ENCODE measurements around the gene B4GALT7.
A peak's percentile ranks its signal among the peaks of the same experiment; 100 is the strongest.

The B4GALT7 gene

DNA sequence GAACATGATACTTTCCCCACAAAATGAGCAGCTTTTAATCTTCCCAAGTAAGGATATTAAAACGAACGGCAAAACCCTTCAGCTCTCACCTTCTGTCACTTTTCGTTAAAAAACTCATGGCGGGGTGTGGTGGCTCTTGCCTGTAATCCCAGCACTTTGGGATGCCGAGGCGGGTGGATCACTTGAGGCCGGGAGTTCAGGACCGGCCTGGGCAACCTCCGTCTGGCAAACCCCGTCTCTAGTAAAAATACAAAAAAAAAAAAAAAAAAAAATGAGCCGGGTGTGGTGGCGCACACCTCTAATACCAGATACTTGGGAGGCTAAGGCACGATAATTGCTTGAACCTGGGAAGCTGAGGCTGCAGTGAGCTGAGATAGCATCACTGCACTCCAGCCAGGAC is 7.0 kb upstream of the B4GALT7 start:
- Histone ChIP-seq H3K4me3 (ENCODE audit: insufficient read depth, low read length, poor library complexity, severe bottlenecking) (peak overlapping the region; percentile 96), H3K27ac (ENCODE audit: low read depth, low read length) (peak overlapping the region; percentile 66; the same call in 1 of the 2 replicates), H3K79me2 (ENCODE audit: insufficient read depth, low read length) (peaks cover 12% of the 10 kb centered on the region), H3K36me3 (ENCODE audit: low read length) (peaks cover 13% of the 10 kb centered on the region), H3K9ac (ENCODE audit: low read length) (peak overlapping the region; percentile 96), H3K9me3 (ENCODE audit: insufficient read depth, low read length) (no peaks in the 10 kb centered on the region), H4K20me1 (ENCODE audit: low read depth, low read length) (no peaks in the 10 kb centered on the region), H3K4me2 (ENCODE audit: low read depth, low read length, poor library complexity, severe bottlenecking) (peak overlapping the region; percentile 60), H3K9me2 (replicated peaks; ENCODE audit: insufficient read depth, low read length) (no peaks in the 10 kb centered on the region), H3F3A (ENCODE audit: insufficient read depth) (peaks cover 7% of the 10 kb centered on the region), H2AFZ (ENCODE audit: low read depth, low read length, severe bottlenecking) (no peak overlapping the region), H3K27me3 (ENCODE audit: low read length) (no peaks in the 10 kb centered on the region)
- no peak for TF ChIP-seq EZH2phosphoT487 (conservative IDR thresholded peaks at IDR 0.05; ENCODE audit: low read length)
- TF ChIP-seq, protein P1, sequence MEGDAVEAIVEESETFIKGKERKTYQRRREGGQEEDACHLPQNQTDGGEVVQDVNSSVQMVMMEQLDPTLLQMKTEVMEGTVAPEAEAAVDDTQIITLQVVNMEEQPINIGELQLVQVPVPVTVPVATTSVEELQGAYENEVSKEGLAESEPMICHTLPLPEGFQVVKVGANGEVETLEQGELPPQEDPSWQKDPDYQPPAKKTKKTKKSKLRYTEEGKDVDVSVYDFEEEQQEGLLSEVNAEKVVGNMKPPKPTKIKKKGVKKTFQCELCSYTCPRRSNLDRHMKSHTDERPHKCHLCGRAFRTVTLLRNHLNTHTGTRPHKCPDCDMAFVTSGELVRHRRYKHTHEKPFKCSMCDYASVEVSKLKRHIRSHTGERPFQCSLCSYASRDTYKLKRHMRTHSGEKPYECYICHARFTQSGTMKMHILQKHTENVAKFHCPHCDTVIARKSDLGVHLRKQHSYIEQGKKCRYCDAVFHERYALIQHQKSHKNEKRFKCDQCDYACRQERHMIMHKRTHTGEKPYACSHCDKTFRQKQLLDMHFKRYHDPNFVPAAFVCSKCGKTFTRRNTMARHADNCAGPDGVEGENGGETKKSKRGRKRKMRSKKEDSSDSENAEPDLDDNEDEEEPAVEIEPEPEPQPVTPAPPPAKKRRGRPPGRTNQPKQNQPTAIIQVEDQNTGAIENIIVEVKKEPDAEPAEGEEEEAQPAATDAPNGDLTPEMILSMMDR (IDR thresholded peaks at IDR 0.05; ENCODE audit: insufficient read depth, low read length, poor library complexity, severe bottlenecking), result no peak

DNA sequence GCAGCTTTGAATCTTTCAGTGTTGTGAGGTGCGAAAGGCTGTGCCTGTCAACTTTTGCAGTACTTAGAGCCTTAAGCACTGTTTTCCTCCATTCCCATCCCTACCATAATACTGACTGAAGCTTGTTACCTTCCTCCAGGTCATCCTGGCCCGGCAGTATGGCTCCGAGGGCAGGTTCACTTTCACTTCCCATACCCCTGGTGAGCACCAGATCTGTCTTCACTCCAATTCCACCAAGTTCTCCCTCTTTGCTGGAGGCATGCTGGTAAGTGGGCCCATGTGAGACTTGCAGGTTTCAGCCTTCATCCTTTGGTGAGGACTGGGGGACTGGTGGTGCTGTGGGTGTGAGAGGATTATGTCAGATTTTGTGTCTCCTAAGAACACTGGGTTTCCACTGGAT is 6.4 kb upstream of the B4GALT7 start:
- H3K27ac ChIP-seq (ENCODE audit: low read depth, low read length), result no peak overlapping the region
- no peaks in the 10 kb centered on the region for H4K20me1 ChIP-seq (ENCODE audit: low read depth, low read length)
- H3K27me3 ChIP-seq (ENCODE audit: low read length), result no peaks in the 10 kb centered on the region
- peaks cover 12% of the 10 kb centered on the region for H3K79me2 ChIP-seq (ENCODE audit: insufficient read depth, low read length)
- H3K36me3 ChIP-seq (ENCODE audit: low read length), result peaks cover 13% of the 10 kb centered on the region
- H3K9ac ChIP-seq (ENCODE audit: low read length), result no peak overlapping the region
- no peak overlapping the region for H3K4me3 ChIP-seq (ENCODE audit: insufficient read depth, low read length, poor library complexity, severe bottlenecking)
- no peak overlapping the region for H2AFZ ChIP-seq (ENCODE audit: low read depth, low read length, severe bottlenecking)
- H3K9me2 ChIP-seq (replicated peaks; ENCODE audit: insufficient read depth, low read length), result no peaks in the 10 kb centered on the region
- peak overlapping the region; percentile 60 for H3K4me2 ChIP-seq (ENCODE audit: low read depth, low read length, poor library complexity, severe bottlenecking)
- H3F3A ChIP-seq (ENCODE audit: insufficient read depth), result peaks cover 11% of the 10 kb centered on the region
- TF ChIP-seq, protein P1 (IDR thresholded peaks at IDR 0.05; ENCODE audit: insufficient read depth, low read length, poor library complexity, severe bottlenecking), result no peak
- no peak for TF ChIP-seq EZH2phosphoT487 (conservative IDR thresholded peaks at IDR 0.05; ENCODE audit: low read length)
- no peaks in the 10 kb centered on the region for H3K9me3 ChIP-seq (ENCODE audit: insufficient read depth, low read length)

DNA sequence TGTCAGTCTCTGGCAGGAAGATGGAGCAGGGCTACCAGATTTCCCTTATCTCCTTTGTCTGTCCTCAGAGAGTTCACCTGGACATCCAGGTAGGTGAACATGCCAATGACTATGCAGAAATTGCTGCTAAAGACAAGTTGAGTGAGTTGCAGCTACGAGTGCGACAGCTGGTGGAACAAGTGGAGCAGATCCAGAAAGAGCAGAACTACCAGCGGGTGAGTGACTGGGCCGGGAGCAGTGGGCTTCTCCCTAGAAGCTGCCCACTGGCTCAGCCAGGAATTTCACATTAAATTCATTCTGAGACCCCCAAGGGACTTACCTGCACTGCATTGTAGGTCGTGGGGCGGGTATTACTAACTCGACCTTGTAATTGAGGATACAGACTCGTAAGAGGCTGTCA is 5.9 kb upstream of the B4GALT7 start:
- H3K27me3 ChIP-seq (ENCODE audit: low read length), result no peaks in the 10 kb centered on the region
- H2AFZ ChIP-seq (ENCODE audit: low read depth, low read length, severe bottlenecking), result no peak overlapping the region
- H3K4me3 ChIP-seq (ENCODE audit: insufficient read depth, low read length, poor library complexity, severe bottlenecking), result no peak overlapping the region
- no peak for TF ChIP-seq EZH2phosphoT487 (conservative IDR thresholded peaks at IDR 0.05; ENCODE audit: low read length)
- TF ChIP-seq, protein P1 (IDR thresholded peaks at IDR 0.05; ENCODE audit: insufficient read depth, low read length, poor library complexity, severe bottlenecking), result no peak
- no peaks in the 10 kb centered on the region for H3K9me3 ChIP-seq (ENCODE audit: insufficient read depth, low read length)
- peaks cover 14% of the 10 kb centered on the region for H3F3A ChIP-seq (ENCODE audit: insufficient read depth)
- H3K36me3 ChIP-seq (ENCODE audit: low read length), result peaks cover 13% of the 10 kb centered on the region
- no peaks in the 10 kb centered on the region for H4K20me1 ChIP-seq (ENCODE audit: low read depth, low read length)
- no peaks in the 10 kb centered on the region for H3K9me2 ChIP-seq (replicated peaks; ENCODE audit: insufficient read depth, low read length)
- no peak overlapping the region for H3K27ac ChIP-seq (ENCODE audit: low read depth, low read length)
- no peak overlapping the region for H3K9ac ChIP-seq (ENCODE audit: low read length)
- H3K79me2 ChIP-seq (ENCODE audit: insufficient read depth, low read length), result peaks cover 12% of the 10 kb centered on the region
- no peak overlapping the region for H3K4me2 ChIP-seq (ENCODE audit: low read depth, low read length, poor library complexity, severe bottlenecking)
